IgD-negative memory B cell (primary cell): Measurements from ENCODE around the gene ARHGAP28. TPM values are rescaled to one million over a fixed set of nuclear protein-coding genes. Genes with fewer than 3 reads are reported as not detected.

ENCODE experiments used
- H3K27ac Mint-ChIP-seq, 3 donors: one replicate each; pipeline ENCODE4 v1.8.0; 2020 to 2022; ENCODE audit warnings: mild to moderate bottlenecking in 3 of 3, mixed read lengths in 3 of 3, moderate library complexity in 1 of 3
- H3K27me3 Mint-ChIP-seq: one replicate; pipeline ENCODE4 v1.8.0; 2021; ENCODE audit warnings: mixed read lengths
- H3K36me3 Mint-ChIP-seq: one replicate; pipeline ENCODE4 v1.8.0; 2020; ENCODE audit warnings: mild to moderate bottlenecking, mixed read lengths
- H3K4me1 Mint-ChIP-seq, 3 donors: one replicate each; pipeline ENCODE4 v1.8.0; 2020 to 2022; ENCODE audit warnings: mixed read lengths in 3 of 3, mild to moderate bottlenecking in 1 of 3
- H3K4me3 Mint-ChIP-seq, 4 donors: one replicate each; pipeline ENCODE4 v1.8.0; 2020 to 2022; ENCODE audit warnings: mild to moderate bottlenecking in 4 of 4, mixed read lengths in 4 of 4, moderate library complexity in 3 of 4
- H3K9me3 Mint-ChIP-seq, 3 donors: one replicate each; pipeline ENCODE4 v1.8.0; 2020 to 2021; ENCODE audit warnings: mixed read lengths in 3 of 3, mild to moderate bottlenecking in 1 of 3
- polyA plus RNA-seq: library from polyadenylated mRNA; unstranded; fragments of 300-500 nt; fragmentation: Illumina TruSeq; gene quantifications from one replicate; pipeline ENCODE4 v1.2.3, GENCODE V29; 2021

The ARHGAP28 gene, protein sequence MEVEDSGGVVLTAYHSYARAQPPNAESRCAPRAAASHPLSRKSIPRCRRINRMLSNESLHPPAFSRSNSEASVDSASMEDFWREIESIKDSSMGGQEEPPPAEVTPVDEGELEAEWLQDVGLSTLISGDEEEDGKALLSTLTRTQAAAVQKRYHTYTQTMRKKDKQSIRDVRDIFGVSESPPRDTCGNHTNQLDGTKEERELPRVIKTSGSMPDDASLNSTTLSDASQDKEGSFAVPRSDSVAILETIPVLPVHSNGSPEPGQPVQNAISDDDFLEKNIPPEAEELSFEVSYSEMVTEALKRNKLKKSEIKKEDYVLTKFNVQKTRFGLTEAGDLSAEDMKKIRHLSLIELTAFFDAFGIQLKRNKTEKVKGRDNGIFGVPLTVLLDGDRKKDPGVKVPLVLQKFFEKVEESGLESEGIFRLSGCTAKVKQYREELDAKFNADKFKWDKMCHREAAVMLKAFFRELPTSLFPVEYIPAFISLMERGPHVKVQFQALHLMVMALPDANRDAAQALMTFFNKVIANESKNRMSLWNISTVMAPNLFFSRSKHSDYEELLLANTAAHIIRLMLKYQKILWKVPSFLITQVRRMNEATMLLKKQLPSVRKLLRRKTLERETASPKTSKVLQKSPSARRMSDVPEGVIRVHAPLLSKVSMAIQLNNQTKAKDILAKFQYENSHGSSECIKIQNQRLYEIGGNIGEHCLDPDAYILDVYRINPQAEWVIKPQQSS
- not detected for polyA plus RNA-seq

DNA sequence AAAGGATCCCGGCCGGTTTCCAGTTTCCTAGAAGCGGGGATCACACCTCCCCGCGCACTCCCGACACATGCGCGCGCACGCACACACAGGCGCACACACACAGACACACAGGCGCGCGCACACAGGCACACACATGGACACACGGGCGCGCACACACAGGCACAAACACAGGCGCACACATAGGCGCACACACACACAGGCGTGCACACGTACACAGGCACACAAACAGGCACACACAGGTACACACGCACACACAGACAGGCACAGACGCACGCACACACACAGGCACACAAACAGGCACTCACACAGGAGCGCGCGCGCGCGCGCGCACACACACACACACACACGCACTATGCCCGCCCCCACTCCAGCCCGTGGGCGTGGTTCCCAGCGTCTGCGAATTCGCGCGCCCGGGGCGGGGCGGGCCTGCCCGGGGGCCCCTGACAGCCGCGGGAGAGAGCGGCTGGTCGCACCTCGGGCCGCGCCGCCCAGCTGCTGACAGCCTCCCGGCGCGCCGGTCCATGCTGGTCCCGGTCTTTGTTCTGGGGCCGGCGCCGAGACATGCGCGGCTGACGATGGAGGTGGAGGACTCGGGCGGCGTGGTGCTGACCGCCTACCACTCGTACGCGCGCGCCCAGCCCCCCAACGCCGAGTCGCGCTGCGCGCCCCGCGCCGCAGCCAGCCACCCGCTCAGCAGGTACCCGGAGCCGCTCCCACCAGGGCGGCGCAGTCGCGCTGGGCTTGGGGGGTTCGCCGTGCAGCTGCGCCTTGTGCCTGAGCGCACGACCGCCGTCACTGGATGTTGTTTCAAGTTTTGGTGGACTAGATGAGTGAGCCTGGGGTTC is at the start of gene ARHGAP28:
Gene ARHGAP28 (plus strand): TSS at position 470 of the 845 bp plus-strand sequence. CDS start 106 bp downstream, at position 576.
- peak within 1 kb of the TSS in 3 of 4 donors; percentile 25 to 86 (median 79) for H3K4me3 Mint-ChIP-seq
- H3K4me1 Mint-ChIP-seq = peaks cover 3 to 6% (median 5%) of the 10 kb centered on the region in 3 donors
- no peak within 1 kb of the TSS for H3K27ac Mint-ChIP-seq
- H3K27me3 Mint-ChIP-seq = peaks cover 11% of the 10 kb centered on the region
- no peaks in the 10 kb centered on the region for H3K36me3 Mint-ChIP-seq
- peaks cover 0 to 7% (median 6%) of the 10 kb centered on the region in 3 donors for H3K9me3 Mint-ChIP-seq

GRCh38 chr18:6681331-6681875 is 48.1 kb upstream of the ARHGAP28 start:
- H3K4me1 Mint-ChIP-seq = no peaks in the 10 kb centered on the region
- no peaks in the 10 kb centered on the region for H3K27me3 Mint-ChIP-seq
- H3K9me3 Mint-ChIP-seq = peaks cover 0 to 5% (median 3%) of the 10 kb centered on the region in 3 donors
- no peaks in the 10 kb centered on the region for H3K36me3 Mint-ChIP-seq
- H3K4me3 Mint-ChIP-seq = no peak overlapping the region
- H3K27ac Mint-ChIP-seq = no peak overlapping the region

GRCh38 chr18:6682437-6683111 is 46.9 kb upstream of the ARHGAP28 start:
- no peak overlapping the region for H3K27ac Mint-ChIP-seq
- H3K36me3 Mint-ChIP-seq = no peaks in the 10 kb centered on the region
- H3K9me3 Mint-ChIP-seq = peaks cover 1 to 5% (median 3%) of the 10 kb centered on the region in 3 donors
- H3K4me1 Mint-ChIP-seq = no peaks in the 10 kb centered on the region
- no peak overlapping the region for H3K4me3 Mint-ChIP-seq
- H3K27me3 Mint-ChIP-seq = no peaks in the 10 kb centered on the region

DNA sequence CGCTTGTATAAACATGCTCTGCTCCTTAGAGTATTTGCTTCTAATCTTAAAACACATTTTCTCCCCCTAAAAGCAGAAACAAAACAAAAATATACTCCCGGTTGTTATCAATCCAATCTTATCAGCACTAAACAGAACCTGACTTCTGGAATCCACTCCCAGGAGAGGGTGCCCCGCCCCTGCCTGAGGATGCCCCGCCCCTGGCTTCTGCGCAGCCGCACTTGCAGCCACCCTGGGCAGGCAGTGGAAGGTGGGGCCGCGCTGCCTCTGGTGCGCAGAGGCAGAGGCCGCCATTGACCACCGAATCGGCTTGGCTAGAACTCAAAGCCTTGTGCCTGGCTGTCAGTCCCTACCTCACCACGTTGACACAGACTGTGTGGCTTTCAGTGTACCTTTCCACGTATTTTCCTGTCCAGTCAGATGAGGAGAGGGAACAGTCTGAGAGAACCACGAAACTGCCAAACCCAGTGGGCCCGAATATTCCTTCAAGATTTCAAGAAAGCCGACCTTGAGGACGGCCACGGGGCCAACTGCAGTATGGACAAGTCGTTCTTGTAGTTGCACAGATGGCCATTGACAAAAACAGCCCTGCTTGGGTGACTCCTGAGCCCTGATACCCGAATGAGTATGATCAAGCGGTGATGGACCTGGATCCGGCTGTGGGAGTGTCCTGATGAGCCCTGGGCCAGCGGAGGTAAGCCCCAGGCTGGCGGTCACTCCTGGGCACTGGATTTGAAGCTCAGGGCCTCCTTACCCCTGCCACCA is 46.2 kb upstream of the ARHGAP28 start:
- no peaks in the 10 kb centered on the region for H3K36me3 Mint-ChIP-seq
- no peaks in the 10 kb centered on the region for H3K27me3 Mint-ChIP-seq
- H3K4me3 Mint-ChIP-seq = no peak overlapping the region
- H3K4me1 Mint-ChIP-seq = no peaks in the 10 kb centered on the region
- H3K9me3 Mint-ChIP-seq = peaks cover 3 to 5% (median 4%) of the 10 kb centered on the region in 3 donors
- H3K27ac Mint-ChIP-seq = no peak overlapping the region

- H3K27me3 Mint-ChIP-seq = no peaks in the 10 kb centered on the region
Measured at GRCh38 chr18:6687676-6688075, 41.8 kb upstream of the ARHGAP28 start.

GRCh38 chr18:6708890-6709289 is 20.6 kb upstream of the ARHGAP28 start:
- no peaks in the 10 kb centered on the region for H3K27me3 Mint-ChIP-seq
- no peak overlapping the region for H3K4me3 Mint-ChIP-seq
- H3K27ac Mint-ChIP-seq = no peak overlapping the region
- H3K4me1 Mint-ChIP-seq = no peaks in the 10 kb centered on the region
- no peaks in the 10 kb centered on the region for H3K36me3 Mint-ChIP-seq
- H3K9me3 Mint-ChIP-seq = peaks cover 0 to 9% (median 3%) of the 10 kb centered on the region in 3 donors

More at GRCh38 chr18:6687676-6688075, 41.8 kb upstream of the ARHGAP28 start:
- Mint-ChIP-seq H3K4me1 (no peaks in the 10 kb centered on the region), H3K36me3 (no peaks in the 10 kb centered on the region), H3K9me3 (peaks cover 3 to 13% (median 10%) of the 10 kb centered on the region in 3 donors), H3K27ac (no peak overlapping the region), H3K4me3 (no peak overlapping the region)

DNA sequence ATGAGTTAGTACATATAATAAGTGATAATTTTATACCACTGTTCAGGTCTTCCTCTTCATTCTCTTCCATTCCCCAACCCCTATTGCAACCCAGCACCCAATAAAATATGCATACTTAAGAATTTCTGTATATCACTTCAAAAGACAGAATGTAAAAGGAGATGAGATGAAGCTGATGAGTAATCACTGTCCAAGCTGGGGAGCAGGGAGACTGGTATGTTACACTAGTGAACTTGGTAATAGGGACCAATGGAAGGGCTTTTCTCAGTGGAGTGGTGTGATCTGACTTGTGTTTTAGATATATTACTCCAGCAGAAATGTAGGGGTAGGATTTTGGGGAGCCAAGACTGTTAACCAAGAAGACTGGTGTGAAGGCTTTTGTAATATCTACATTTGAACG is 18.0 kb upstream of the ARHGAP28 start:
- Mint-ChIP-seq H3K36me3 (no peaks in the 10 kb centered on the region), H3K27ac (no peak overlapping the region), H3K4me3 (no peak overlapping the region), H3K27me3 (no peaks in the 10 kb centered on the region), H3K4me1 (no peaks in the 10 kb centered on the region), H3K9me3 (peaks cover 0 to 11% (median 3%) of the 10 kb centered on the region in 3 donors)

- H3K27me3 Mint-ChIP-seq = no peaks in the 10 kb centered on the region
- no peaks in the 10 kb centered on the region for H3K4me1 Mint-ChIP-seq
Measured at GRCh38 chr18:6712401-6712800, 17.1 kb upstream of the ARHGAP28 start.

DNA sequence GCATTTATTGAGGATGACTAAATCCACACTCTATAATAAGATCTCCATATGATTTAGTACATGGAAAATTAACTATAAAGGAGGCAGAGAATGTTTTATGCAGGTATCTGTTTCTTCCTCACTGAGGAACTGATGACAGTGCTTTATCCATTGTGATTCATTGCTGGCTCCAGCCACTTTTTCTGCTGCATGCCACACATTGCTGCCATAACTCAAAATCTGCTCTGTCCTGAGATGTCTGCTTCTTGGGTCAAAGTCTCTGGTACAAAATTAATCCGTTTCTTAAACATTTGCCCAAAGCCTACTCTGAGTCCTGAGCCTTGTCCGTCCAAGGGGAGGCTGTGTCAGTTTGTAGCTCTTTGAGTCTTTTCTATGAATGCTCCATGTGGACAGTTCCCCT is 15.5 kb upstream of the ARHGAP28 start:
- Mint-ChIP-seq H3K36me3 (no peaks in the 10 kb centered on the region), H3K4me1 (no peaks in the 10 kb centered on the region), H3K4me3 (no peak overlapping the region), H3K27ac (no peak overlapping the region), H3K27me3 (no peaks in the 10 kb centered on the region), H3K9me3 (peaks cover 0 to 6% (median 0%) of the 10 kb centered on the region in 3 donors)

More at GRCh38 chr18:6712401-6712800, 17.1 kb upstream of the ARHGAP28 start:
- Mint-ChIP-seq H3K9me3 (peaks cover 0 to 7% (median 3%) of the 10 kb centered on the region in 3 donors), H3K4me3 (no peak overlapping the region), H3K36me3 (no peaks in the 10 kb centered on the region), H3K27ac (no peak overlapping the region)

GRCh38 chr18:6718267-6718666 is 11.2 kb upstream of the ARHGAP28 start:
- Mint-ChIP-seq H3K36me3 (no peaks in the 10 kb centered on the region), H3K4me1 (no peaks in the 10 kb centered on the region), H3K9me3 (peaks cover 0 to 6% (median 4%) of the 10 kb centered on the region in 3 donors), H3K27me3 (no peaks in the 10 kb centered on the region), H3K27ac (no peak overlapping the region), H3K4me3 (no peak overlapping the region)

- Mint-ChIP-seq H3K9me3 (peaks cover 0 to 6% (median 4%) of the 10 kb centered on the region in 3 donors), H3K4me3 (no peak overlapping the region), H3K4me1 (no peaks in the 10 kb centered on the region), H3K36me3 (no peaks in the 10 kb centered on the region), H3K27ac (no peak overlapping the region), H3K27me3 (no peaks in the 10 kb centered on the region)
Measured at GRCh38 chr18:6719098-6719846, 10.2 kb upstream of the ARHGAP28 start.

- Mint-ChIP-seq H3K4me3 (no peak overlapping the region), H3K27me3 (no peaks in the 10 kb centered on the region), H3K36me3 (no peaks in the 10 kb centered on the region), H3K4me1 (no peaks in the 10 kb centered on the region), H3K9me3 (peaks cover 0 to 6% (median 4%) of the 10 kb centered on the region in 3 donors), H3K27ac (no peak overlapping the region)
Measured at GRCh38 chr18:6719910-6720683, 9.4 kb upstream of the ARHGAP28 start.
